Stimulated activated CD8-positive, alpha-beta memory T cell treated with anti-CD3 and anti-CD28 coated beads, Interleukin-15, amount 100 ng/mL, for 1 hour (primary cell): Measurements from ENCODE around the gene SLC38A4.
"Not testable (repeated sequence)": the region's sequence is repeated elsewhere in the genome, so short reads cannot be mapped to it uniquely, and the experiment has no call there.

Experiments
- DNase-seq: peaks from one replicate; pipeline ENCODE4 v3.0.0-alpha.2; 2020; ENCODE audit warnings: low read depth

SLC38A4 gene

GRCh38 chr12:46825591-46826414 is at the start of gene SLC38A4:
Gene SLC38A4, minus strand, starts transcription at chr12:46825997. Its CDS starts 32,926 bp downstream, at chr12:46793071.
- DNase-seq, result no peak

- no peak for DNase-seq
Observed at GRCh38 chr12:46875095-46875494, 49.3 kb upstream of the SLC38A4 start.

- no peak for DNase-seq
Observed at GRCh38 chr12:46874642-46875041, 48.8 kb upstream of the SLC38A4 start.

- no peak for DNase-seq
Observed at GRCh38 chr12:46872135-46872534, 46.3 kb upstream of the SLC38A4 start.

GRCh38 chr12:46865311-46865710 is 39.5 kb upstream of the SLC38A4 start:
- no peak for DNase-seq

GRCh38 chr12:46858368-46858767 is 32.6 kb upstream of the SLC38A4 start:
- DNase-seq, result no peak

GRCh38 chr12:46857486-46857885 is 31.7 kb upstream of the SLC38A4 start:
- DNase-seq, result no peak

GRCh38 chr12:46855760-46856159 is 30.0 kb upstream of the SLC38A4 start:
- no peak for DNase-seq

- not testable (repeated sequence) for DNase-seq
Observed at GRCh38 chr12:46854188-46854587, 28.4 kb upstream of the SLC38A4 start.

GRCh38 chr12:46848792-46849191 is 23.0 kb upstream of the SLC38A4 start:
- not testable (repeated sequence) for DNase-seq

- no peak for DNase-seq
Observed at GRCh38 chr12:46847001-46847400, 21.2 kb upstream of the SLC38A4 start.

- no peak for DNase-seq
Observed at GRCh38 chr12:46843811-46844210, 18.0 kb upstream of the SLC38A4 start.

- DNase-seq, result no peak
Observed at GRCh38 chr12:46841891-46842290, 16.1 kb upstream of the SLC38A4 start.

GRCh38 chr12:46839964-46840363 is 14.2 kb upstream of the SLC38A4 start:
- no peak for DNase-seq

- no peak for DNase-seq
Observed at GRCh38 chr12:46839232-46839631, 13.4 kb upstream of the SLC38A4 start.

- DNase-seq, result no peak
Observed at GRCh38 chr12:46835785-46836184, 10.0 kb upstream of the SLC38A4 start.

- no peak for DNase-seq
Observed at GRCh38 chr12:46832130-46832704, 6.4 kb upstream of the SLC38A4 start.

- no peak for DNase-seq
Observed at GRCh38 chr12:46831335-46832129, 5.7 kb upstream of the SLC38A4 start.

GRCh38 chr12:46830731-46831334 is 5.0 kb upstream of the SLC38A4 start:
- no peak for DNase-seq

GRCh38 chr12:46824709-46825108 is 1.1 kb downstream of the SLC38A4 start:
- no peak for DNase-seq

- no peak for DNase-seq
Observed at GRCh38 chr12:46818642-46819041, 7.2 kb downstream of the SLC38A4 start.

GRCh38 chr12:46815809-46816208 is 10.0 kb downstream of the SLC38A4 start:
- no peak for DNase-seq
